Upper lobe of right lung (tissue), 1 donor: ENCODE data around the gene PRKN. TPM values are rescaled to one million over a fixed set of nuclear protein-coding genes. Genes with fewer than 3 reads are reported as not detected.

Experiments
- ATAC-seq: fragments of 200-7000 bp; cut with Tn5 transposase; one replicate; pipeline ENCODE4 v1.9.1; 2020; ENCODE audit warnings: mild to moderate bottlenecking, moderate library complexity
- DNase-seq: peaks from one replicate; pipeline ENCODE4 v3.0.0-alpha.2; 2020
- H3K27ac ChIP-seq: fragments of 200-600 bp; one replicate; pipeline ENCODE4 v1.8.0; 2022
- H3K27me3 ChIP-seq: fragments of 200-600 bp; one replicate; pipeline ENCODE4 v1.8.0; 2022; ENCODE audit warnings: mild to moderate bottlenecking
- H3K36me3 ChIP-seq: fragments of 200-600 bp; one replicate; pipeline ENCODE4 v1.8.0; 2022
- H3K4me1 ChIP-seq: fragments of 200-600 bp; one replicate; pipeline ENCODE4 v1.8.0; 2022
- H3K4me3 ChIP-seq: fragments of 200-600 bp; one replicate; pipeline ENCODE4 v1.8.0; 2022; ENCODE audit warnings: mild to moderate bottlenecking
- H3K9me3 ChIP-seq: fragments of 200-600 bp; one replicate; pipeline ENCODE4 v1.8.0; 2022
- intact Hi-C: fragments of 100-400 bp; cut with DNase I; formaldehyde crosslinking; loops from one replicate; pipeline ENCODE4 v1.11.0; 2022
- total RNA-seq: library from RNA; stranded (reverse); fragmentation: NEBNext Ultra II Directional; extraction: Animal tissue kit (Norgen Biotek cat#: 25700); gene quantifications from one replicate; pipeline ENCODE4 v1.2.1, GENCODE V29; 2021
- TF ChIP-seq, protein P1 (sequence below): fragments of 200-600 bp; IDR thresholded peaks from one replicate; pipeline ENCODE4 v1.8.0; 2022; ENCODE audit warnings: antibody characterized with exemption
- donor health status: DM: no; HTN: yes; CAD: no; lungs with severe emphysema.

Gene PRKN
- total RNA-seq, 1 donor from 2014 or later = 2.7 TPM

DNA sequence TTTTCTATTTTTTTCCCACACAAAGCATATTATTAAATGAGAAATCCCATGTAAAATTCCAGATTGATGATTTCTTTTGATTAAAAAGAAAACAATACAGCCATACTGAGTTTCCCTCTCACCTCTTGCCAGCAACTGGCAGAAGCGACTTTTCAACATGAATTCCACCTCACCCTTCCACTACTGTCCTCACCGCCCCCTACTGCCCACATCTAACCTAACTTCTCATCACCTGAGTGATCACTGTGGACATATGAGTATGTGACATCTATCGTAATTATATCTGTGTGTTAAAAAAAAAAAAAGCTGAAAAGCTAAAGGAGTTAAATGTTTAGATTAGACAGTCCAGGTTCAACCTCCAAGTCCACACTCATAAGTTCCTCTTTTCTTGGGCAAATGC lies 528.6 kb downstream of the PRKN start:
- H3K36me3 ChIP-seq = no peaks in the 10 kb centered on the region
- intact Hi-C loops = no loop called here
- no peaks in the 10 kb centered on the region for H3K9me3 ChIP-seq
- no peaks in the 10 kb centered on the region for H3K27me3 ChIP-seq
- ATAC-seq (no peak), DNase-seq (no peak)
- peaks cover 11% of the 10 kb centered on the region for H3K4me1 ChIP-seq
- no peak overlapping the region for H3K4me3 ChIP-seq
- no peak overlapping the region for H3K27ac ChIP-seq
- TF ChIP-seq, protein P1, sequence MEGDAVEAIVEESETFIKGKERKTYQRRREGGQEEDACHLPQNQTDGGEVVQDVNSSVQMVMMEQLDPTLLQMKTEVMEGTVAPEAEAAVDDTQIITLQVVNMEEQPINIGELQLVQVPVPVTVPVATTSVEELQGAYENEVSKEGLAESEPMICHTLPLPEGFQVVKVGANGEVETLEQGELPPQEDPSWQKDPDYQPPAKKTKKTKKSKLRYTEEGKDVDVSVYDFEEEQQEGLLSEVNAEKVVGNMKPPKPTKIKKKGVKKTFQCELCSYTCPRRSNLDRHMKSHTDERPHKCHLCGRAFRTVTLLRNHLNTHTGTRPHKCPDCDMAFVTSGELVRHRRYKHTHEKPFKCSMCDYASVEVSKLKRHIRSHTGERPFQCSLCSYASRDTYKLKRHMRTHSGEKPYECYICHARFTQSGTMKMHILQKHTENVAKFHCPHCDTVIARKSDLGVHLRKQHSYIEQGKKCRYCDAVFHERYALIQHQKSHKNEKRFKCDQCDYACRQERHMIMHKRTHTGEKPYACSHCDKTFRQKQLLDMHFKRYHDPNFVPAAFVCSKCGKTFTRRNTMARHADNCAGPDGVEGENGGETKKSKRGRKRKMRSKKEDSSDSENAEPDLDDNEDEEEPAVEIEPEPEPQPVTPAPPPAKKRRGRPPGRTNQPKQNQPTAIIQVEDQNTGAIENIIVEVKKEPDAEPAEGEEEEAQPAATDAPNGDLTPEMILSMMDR = no peak

DNA sequence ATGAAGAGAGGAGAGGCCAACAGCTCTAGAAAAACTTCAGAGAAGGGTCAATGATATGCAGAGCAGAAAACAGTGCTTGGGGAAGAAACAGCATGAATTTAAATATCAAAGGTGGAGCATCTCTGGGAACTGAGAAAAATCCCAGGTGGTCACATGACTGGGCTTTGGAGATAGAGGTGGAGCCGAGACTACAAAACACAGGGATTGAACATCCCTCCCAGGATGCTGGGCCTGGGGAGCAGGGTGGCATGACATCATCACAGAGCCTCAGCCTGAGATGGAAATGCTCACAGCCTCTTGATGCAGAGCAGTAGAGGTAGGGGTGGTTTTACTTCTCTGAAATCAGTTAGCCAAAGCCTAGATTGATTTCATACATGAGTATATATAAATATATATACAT lies 529.5 kb downstream of the PRKN start:
- ATAC-seq (no peak), DNase-seq (no peak)
- no peaks in the 10 kb centered on the region for H3K36me3 ChIP-seq
- TF ChIP-seq, protein P1 = no peak
- H3K4me3 ChIP-seq = no peak overlapping the region
- H3K4me1 ChIP-seq = peaks cover 6% of the 10 kb centered on the region
- H3K27me3 ChIP-seq = no peaks in the 10 kb centered on the region
- H3K9me3 ChIP-seq = no peaks in the 10 kb centered on the region
- no peak overlapping the region for H3K27ac ChIP-seq
- intact Hi-C loops = no loop called here

DNA sequence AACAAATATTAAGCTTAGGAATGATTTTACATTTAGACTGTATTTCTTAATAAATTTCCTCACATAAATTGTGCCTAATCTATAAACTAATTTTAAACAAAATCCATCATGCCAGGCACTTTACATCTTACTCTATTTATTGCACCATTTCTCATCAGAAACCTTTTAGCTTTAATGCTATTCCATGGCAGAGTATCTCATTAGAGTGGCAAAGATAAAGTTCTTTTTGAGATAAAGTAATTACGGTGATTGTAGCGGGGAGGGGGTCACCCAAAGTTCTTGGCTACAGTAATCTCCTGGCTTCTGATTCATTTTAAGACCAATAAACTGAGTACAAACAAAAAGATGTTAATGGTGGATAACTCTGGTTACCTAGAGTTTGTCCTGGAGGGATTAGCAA lies 532.1 kb downstream of the PRKN start:
- H3K4me1 ChIP-seq = no peaks in the 10 kb centered on the region
- H3K4me3 ChIP-seq = no peak overlapping the region
- intact Hi-C loops = no loop called here
- H3K27me3 ChIP-seq = no peaks in the 10 kb centered on the region
- no peak overlapping the region for H3K27ac ChIP-seq
- ATAC-seq = no peak
- no peaks in the 10 kb centered on the region for H3K9me3 ChIP-seq
- no peaks in the 10 kb centered on the region for H3K36me3 ChIP-seq
- DNase-seq = no peak
- TF ChIP-seq, protein P1 = no peak

DNA sequence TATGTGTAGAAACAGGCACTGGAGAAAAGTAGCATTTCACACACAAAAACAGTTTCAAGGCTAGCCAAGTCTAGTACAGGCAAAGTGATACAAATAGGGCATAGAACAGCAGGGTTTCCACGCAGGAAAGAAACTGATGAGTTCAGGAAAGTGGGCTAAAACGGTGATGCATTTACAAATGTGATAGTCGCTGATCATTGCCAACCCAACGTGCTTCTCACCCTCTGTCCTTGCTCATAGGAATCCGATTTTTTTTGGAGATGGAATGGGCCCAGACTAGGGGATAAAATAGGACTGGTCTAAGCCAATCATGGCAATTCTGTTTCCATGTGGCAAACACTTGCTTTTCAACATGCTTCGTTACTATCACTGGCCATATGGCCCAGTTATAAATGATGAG lies 536.6 kb downstream of the PRKN start:
- no peak overlapping the region for H3K27ac ChIP-seq
- H3K27me3 ChIP-seq = no peaks in the 10 kb centered on the region
- H3K36me3 ChIP-seq = no peaks in the 10 kb centered on the region
- no peak overlapping the region for H3K4me3 ChIP-seq
- no peaks in the 10 kb centered on the region for H3K4me1 ChIP-seq
- DNase-seq (no peak), ATAC-seq (no peak)
- TF ChIP-seq, protein P1 = no peak
- H3K9me3 ChIP-seq = no peaks in the 10 kb centered on the region
- intact Hi-C loops = no loop called here

DNA sequence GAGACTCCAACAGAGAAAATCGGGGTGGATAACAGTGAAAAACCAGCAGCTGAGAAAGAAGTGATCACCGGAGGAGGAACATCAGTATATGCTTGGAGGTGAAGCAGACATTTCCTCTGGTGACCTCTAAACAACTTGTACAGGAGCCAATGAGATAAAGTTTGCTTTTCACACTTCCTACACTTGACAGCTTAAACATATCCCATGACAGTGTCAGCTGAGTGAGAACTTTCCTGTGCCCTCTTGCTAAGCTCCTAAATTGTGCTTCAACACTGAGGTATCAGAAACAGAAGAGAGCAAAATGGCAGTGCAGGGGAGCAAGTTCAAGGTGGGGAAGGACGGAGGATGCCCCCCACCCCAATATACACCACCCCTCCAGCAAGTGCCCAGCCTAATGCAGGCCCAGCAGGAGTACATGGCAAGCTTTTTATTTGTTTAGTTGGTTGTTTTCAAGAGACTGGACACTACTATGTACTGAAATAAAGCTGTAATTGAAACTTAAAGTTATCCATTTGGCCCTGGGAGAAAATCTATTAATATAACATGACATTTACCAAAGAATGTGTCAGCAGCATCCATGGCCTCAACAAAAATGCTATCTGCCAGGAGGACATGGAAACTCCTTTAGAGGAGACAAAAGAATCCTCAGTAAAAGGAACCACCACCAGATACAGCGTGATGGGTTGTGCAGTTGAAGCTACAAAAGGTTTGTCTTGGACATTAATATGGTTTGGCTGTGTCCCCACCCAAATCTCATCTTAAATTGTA lies 540.2 kb downstream of the PRKN start:
- Histone ChIP-seq H3K4me3 (no peak overlapping the region), H3K36me3 (no peaks in the 10 kb centered on the region), H3K4me1 (no peaks in the 10 kb centered on the region), H3K27me3 (no peaks in the 10 kb centered on the region), H3K9me3 (no peaks in the 10 kb centered on the region), H3K27ac (no peak overlapping the region)
- TF ChIP-seq, protein P1 = no peak
- no peak for DNase-seq
- intact Hi-C loops = no loop called here
- no peak for ATAC-seq
